Measurements from ENCODE around the gene TPPP3. TPM values are rescaled to one million over a fixed set of nuclear protein-coding genes. Genes with fewer than 3 reads are reported as not detected.

TPPP3 gene
- total RNA-seq, 1 experiment from 2014 or later: not detected

GRCh38 chr16:67345401-67345800 is 47.9 kb downstream of the TPPP3 start:
- DNase-seq (ENCODE audit: low read depth): no peak

GRCh38 chr16:67342616-67343015 is 50.7 kb downstream of the TPPP3 start:
- no peak for DNase-seq (ENCODE audit: low read depth)

- no peak for DNase-seq (ENCODE audit: low read depth)
Observed at GRCh38 chr16:67341250-67341649, 52.0 kb downstream of the TPPP3 start.

Other genes starting within 250 kb of the TPPP3 start
- gene B3GNT9, start 242.5 kb downstream of the TPPP3 start, total RNA-seq (2014; rRNA removed; shearing (Covaris generic)): 5.5 and 9.8 TPM in 2 replicates
- gene TRADD, start 233.6 kb downstream of the TPPP3 start, total RNA-seq (2014; rRNA removed; shearing (Covaris generic)): 16.7 and 20.5 TPM in 2 replicates
- gene FBXL8, start 233.5 kb downstream of the TPPP3 start, total RNA-seq (2014; rRNA removed; shearing (Covaris generic)): 3.8 and 6.2 TPM in 2 replicates
- gene HSF4, start 228.8 kb downstream of the TPPP3 start, total RNA-seq (2014; rRNA removed; shearing (Covaris generic)): 1.2 and 2.8 TPM in 2 replicates
- gene NOL3, start 223.0 kb downstream of the TPPP3 start, total RNA-seq (2014; rRNA removed; shearing (Covaris generic)): 9.5 and 14.7 TPM in 2 replicates
- gene MATCAP1, start 209.5 kb downstream of the TPPP3 start, total RNA-seq (2014; rRNA removed; shearing (Covaris generic)): 4.6 and 7.0 TPM in 2 replicates
- gene EXOC3L1, start 203.4 kb downstream of the TPPP3 start, total RNA-seq (2014; rRNA removed; shearing (Covaris generic)): 0.63 and 0.74 TPM in 2 replicates
- 109 and 111 TPM in 2 replicates for gene E2F4, start 201.3 kb downstream of the TPPP3 start, total RNA-seq (2014; rRNA removed; shearing (Covaris generic))
- 0.97 and 1.8 TPM in 2 replicates for gene ELMO3, start 194.4 kb downstream of the TPPP3 start, total RNA-seq (2014; rRNA removed; shearing (Covaris generic))
- gene TMEM208, start 166.4 kb downstream of the TPPP3 start, total RNA-seq (2014; rRNA removed; shearing (Covaris generic)): 30.0 and 54.8 TPM in 2 replicates
- gene FHOD1, start 146.0 kb downstream of the TPPP3 start, total RNA-seq (2014; rRNA removed; shearing (Covaris generic)): 22.2 and 25.7 TPM in 2 replicates
- gene SLC9A5, start 144.5 kb downstream of the TPPP3 start, total RNA-seq (2014; rRNA removed; shearing (Covaris generic)): 1.7 and 1.8 TPM in 2 replicates
- gene PLEKHG4, start 114.0 kb downstream of the TPPP3 start, total RNA-seq (2014; rRNA removed; shearing (Covaris generic)): 31.7 and 45.0 TPM in 2 replicates
- 0.23 and 0.33 TPM in 2 replicates for gene KCTD19, start 66.8 kb downstream of the TPPP3 start, total RNA-seq (2014; rRNA removed; shearing (Covaris generic))
- gene LRRC36, start 66.7 kb downstream of the TPPP3 start, total RNA-seq (2014; rRNA removed; shearing (Covaris generic)): 0.36 TPM in 1 of 2 replicates, not detected in the other
- 1.9 and 3.0 TPM in 2 replicates for gene ZDHHC1, start 23.0 kb upstream of the TPPP3 start, total RNA-seq (2014; rRNA removed; shearing (Covaris generic))
- gene HSD11B2, start 37.6 kb upstream of the TPPP3 start, total RNA-seq (2014; rRNA removed; shearing (Covaris generic)): not detected in 2 replicates
- 56.2 and 66.9 TPM in 2 replicates for gene ATP6V0D1, start 87.7 kb upstream of the TPPP3 start, total RNA-seq (2014; rRNA removed; shearing (Covaris generic))
- not detected in 2 replicates for gene AGRP, start 90.0 kb upstream of the TPPP3 start, total RNA-seq (2014; rRNA removed; shearing (Covaris generic))
- gene RIPOR1, start 135.3 kb upstream of the TPPP3 start, total RNA-seq (2014; rRNA removed; shearing (Covaris generic)): 5.4 and 6.3 TPM in 2 replicates
- 25.9 and 30.8 TPM in 2 replicates for gene CTCF, start 169.0 kb upstream of the TPPP3 start, total RNA-seq (2014; rRNA removed; shearing (Covaris generic))